Middle frontal gyrus (tissue), 1 donor: ENCODE measurements around the gene C1QTNF4.
A peak's percentile ranks its signal among the peaks of the same experiment; 100 is the strongest.
"Not testable (repeated sequence)": the region's sequence is repeated elsewhere in the genome, so short reads cannot be mapped to it uniquely, and the experiment has no call there.

Source experiments
- DNase-seq: peaks from one replicate; pipeline ENCODE4 v3.0.0-alpha.2; 2015; ENCODE audit warnings: low spot score; ENCODE audit errors: extremely low spot score

The C1QTNF4 gene

DNA sequence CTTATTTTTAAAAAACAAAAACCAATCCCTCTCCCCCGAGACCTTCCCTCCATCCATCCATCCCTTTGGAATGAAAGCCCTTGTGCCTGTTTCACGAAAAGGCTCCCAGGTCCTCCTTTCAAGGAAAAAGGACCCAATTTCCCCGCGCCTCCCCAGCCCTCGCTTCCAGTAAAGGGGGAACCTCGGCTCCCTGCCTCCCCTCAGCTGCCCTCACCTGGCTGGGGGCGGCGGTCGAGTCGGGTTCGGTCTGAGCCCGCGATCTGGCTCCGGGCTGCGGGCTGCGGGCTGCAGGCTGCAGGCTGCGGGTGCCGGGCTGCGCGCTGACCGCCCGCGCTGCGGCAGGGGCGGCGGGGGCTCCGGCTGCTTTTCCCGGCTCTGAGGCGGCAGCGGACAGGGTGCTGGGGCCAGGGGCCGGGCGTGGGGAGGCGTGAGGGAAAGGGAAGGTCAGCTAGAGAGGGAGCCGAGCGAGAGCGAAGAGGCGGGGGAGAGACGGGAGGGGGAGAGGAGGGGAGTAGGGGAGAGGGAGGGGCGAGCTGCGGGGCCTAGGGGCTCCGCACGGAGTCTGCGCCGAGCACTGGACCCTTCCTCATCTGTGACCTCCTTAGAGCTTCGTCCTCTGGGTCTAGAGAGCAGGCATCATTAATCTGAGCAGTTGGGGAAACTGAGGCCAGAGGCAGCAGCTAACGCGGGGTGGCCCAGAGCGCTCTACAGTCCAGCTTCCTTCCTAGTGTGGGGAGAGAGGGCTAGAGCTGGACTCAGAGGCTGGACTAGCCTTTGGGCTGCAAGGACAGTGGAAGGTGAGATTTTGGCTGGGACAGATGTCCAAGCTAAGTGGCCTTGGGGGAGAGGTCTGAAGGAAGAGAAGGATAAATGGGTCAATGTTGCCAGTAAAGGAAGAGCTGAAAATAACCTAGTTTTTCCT, at the start of gene C1QTNF4:
Gene C1QTNF4 (minus strand): TSS at position 478 of the 922 bp plus-strand sequence. CDS start 3,601 bp downstream, outside the sequence.
- no peak for DNase-seq

DNA sequence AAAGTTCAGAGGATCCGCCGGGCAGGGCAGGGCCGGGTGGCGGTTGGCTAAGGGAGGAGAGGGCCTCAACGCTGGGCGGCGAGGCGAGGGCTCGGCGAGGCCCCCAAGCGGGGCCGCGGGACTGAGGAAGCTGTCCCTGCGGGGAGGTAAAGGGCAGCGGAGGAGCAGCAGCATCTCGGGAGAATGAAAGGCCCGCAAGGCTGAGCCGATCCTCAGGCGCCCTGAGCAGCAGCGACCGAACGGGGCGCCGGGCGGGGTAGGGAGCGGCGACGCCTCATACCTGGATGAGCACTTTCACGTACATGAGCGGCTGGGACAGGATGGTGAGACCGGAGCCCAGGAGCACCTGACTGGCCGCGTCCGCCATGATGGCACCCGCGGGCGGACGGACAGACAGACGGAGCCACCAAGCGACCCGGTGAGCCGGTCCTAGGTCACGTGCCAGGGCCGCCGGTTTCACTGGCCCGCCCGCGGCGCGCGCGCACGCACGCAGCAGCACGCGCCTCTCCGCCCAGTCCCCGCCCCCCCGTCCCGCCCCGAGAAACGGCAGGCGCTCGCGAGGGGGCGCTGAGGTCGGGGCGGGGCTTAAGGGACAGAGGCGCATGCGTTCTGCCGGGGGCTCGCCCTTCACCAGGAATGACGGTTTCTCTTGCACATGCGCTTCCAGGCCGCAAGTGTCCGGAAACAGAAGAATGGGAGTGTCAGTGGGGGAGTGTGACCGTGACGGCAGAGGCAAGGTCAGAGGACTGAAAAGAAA, 48.1 kb upstream of the C1QTNF4 start, which contains the start of gene MTCH2:
Gene MTCH2 (minus strand): TSS at position 461 of the 757 bp plus-strand sequence. CDS start 94 bp downstream, at position 367.
- DNase-seq, result peak; percentile 95

DNA sequence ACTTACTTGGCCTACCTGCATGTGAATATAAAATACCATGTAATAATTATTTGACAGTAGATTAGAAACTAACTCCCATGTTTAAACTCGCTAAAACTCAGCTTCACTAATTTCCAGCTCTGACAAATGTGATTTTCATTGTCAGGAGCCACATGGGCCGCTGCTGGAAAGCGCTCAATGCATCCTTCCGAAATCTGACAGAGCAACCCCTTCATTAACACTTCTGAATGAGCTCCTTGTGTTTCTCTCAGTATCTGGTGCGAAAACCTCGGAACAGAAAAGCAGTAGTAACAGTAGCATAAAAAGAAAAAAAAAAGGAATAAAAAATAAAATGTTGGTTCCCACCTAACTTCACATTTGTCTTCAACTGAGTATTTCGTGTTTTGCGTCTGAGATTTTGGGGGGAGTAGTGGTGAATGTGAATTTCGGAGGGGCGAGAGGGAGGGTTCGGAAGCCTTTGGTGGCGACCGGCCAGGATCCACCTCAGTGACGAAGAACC, 47.4 kb upstream of the C1QTNF4 start:
- DNase-seq, result no peak

DNA sequence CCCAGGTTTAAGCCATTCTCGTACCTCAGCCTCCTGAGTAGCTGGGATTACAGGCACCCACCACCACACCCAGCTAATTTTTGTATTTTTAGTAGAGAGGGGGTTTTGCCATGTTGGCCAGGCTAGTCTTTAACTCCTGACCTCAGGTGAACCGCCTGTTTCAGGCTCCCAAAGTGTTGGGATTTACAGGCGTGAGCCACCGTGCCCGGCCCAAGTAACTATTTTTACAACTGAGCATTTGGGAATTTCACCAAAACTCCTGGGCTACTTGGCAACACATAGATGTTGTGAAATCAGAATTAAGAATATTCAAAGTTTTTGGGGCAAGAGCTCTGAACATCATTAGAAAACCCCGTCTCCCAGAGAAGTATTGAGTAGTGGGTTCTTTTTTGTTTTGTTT, 46.3 kb upstream of the C1QTNF4 start:
- not testable (repeated sequence) for DNase-seq

DNA sequence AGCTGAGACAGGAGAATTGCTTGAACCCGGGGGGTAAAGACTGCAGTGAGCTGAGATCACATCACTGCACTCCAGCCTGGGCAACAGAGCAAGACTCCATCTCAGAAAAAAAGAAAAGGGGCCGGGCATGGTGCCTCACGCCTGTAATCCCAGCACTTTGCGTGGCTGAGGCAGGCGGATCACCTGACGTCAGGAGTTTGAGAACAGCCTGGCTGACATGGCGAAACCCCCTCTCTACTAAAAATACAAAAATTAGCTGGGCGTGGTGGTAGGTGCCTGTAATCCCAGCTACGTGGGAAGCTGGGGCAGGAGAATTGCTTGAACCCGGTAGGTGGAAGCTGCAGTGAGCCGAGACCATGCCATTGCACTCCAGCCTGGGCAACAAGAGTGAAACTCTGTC, 42.1 kb upstream of the C1QTNF4 start:
- DNase-seq, result not testable (repeated sequence)

DNA sequence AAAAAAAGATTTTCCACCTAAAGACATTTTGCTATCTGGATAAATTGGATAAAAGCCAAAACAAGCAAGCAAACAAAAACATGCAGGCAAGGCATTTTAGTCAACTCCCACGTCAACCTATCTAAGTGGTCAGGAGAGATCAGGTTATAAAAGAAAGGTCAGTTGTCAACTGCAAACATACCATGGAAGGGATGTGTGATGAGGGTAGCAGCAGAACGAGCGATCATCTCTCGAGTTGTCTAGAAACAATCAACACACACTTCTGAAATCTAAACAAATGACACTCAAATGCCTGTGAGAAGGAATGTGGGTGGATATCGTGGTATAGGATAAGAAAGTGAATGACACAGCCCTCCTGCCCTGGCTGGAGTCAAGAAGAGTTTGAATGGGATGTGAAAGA, 37.3 kb upstream of the C1QTNF4 start:
- no peak for DNase-seq

DNA sequence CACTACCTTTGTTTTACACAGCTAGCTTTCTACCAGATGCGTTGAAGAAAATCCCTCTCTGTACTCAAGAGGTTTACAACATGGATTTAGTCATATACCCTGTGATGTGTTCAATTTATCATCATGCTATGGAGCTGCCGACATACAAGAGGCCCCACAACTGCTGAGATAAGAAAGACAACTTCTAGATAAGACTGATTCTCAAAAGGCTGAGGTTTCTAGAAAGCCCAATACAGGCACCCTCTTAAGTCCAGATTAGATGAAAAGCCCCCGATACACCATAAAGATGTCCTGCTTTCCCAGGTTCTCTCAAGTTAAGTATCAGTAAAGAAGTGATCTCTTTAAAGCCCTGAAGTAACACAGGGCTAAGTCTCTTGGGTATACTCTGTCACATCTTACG, 33.8 kb upstream of the C1QTNF4 start:
- DNase-seq, result no peak

DNA sequence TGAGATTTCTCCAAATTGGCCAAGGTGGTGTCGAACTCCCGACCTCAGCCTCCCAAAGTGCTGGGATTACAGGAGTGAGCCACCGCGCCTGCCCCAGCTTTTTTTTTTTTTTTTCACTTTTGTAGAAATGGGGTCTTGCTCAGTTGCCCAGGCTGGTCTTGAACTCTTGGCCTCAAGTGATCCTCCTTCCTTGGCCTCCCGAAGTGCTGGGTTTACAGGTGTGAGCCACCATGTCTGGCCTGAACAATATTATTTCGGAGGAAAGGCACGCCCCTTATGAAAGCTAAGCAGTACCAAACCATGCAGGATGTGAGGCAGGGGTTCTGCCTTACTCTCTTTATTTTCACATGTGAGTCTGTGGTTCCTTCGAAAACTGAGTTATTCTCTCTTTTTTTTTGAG, 32.0 kb upstream of the C1QTNF4 start:
- DNase-seq, result no peak

DNA sequence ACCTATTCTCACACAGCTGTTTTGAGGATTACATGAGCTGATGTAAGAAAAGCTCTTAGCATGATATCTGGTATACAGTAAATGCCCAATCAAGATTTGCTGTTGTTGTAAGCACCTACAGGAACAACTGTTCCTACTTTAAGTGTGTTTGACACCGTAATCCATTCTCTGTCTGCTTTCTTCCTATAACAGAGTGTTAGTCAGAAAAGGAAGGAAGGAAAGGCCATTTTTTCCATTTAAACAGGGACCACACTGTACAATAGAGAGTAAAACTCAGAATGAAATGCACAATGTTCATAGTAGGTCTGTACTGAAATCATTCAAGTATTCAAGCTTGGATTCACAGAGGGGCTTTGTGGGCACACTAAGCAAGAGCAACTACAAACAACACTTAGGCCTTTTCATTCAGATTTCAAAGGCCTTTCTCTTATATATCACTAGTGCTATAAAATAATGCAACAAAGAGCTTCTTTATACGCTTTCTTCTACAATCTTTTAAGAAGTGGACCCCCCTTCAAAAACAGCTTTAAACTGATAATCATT, 26.7 kb upstream of the C1QTNF4 start:
- no peak for DNase-seq

DNA sequence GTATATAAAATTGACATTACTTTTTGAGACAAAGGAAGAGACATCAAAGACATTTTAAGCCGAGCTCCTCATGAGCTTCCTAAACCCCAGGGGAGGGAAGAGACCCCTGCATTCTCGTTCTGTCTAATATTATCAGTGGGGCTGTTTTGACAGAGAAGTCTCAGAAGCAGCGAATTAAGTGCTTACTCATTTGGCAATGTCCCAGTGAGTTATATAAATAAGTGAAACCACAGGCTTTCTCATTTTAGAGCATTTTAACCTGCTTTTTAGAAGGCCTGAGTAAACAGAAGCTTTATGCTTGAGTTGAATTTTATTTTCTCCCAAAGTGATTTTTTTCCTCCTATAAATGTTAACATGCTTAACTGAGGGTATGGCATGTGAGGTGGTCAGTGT, 23.2 kb upstream of the C1QTNF4 start:
- no peak for DNase-seq

DNA sequence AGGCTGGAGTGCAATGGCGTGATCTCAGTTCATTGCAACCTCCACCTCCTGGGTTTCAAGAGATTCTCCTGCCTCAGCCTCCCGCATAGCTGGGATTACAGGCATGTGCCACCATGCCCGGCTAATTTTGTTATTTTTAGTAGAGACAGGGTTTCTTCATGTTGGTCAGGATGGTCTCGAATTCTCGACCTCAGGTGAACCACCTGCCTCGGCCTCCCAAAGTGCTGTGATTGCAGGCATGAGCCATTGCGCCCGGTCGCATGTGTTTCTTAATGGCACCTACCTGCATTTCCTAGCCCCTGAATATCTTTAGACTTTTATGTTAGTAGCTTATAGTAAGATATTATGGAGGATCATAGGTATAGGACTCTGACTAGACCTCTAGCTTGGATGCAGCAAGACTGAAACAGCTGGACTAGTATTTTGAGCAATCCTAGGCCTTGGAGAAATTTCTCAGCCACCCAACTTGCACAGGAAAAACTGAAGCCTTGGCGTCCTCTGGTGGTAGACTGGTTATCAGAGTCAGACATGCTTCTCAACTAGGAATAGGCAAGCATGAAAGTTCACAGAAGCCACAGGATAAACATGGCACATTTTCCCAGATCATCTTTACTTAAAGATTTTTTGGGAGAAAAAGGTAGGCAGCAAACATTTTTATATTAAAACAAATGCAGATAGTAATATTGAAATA, 22.7 kb upstream of the C1QTNF4 start:
- no peak for DNase-seq

DNA sequence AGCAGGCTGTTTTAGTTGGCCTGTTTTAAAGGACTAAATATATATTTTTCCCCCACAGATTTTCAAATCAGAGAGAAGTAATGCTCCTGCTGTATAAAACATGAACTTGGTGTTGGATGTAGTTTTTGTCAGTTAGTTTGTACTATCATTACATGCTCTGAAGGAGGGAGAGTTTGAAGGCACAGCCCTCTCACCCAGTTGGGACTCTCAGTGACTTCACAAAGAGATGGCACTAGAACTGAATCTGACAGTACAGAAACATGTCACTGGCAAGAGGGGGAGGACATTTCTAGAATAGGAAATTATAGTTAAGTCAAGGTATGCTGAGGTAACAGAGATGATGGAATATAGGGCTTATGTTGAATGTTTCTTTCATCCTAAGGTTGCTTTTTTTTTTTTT, 21.0 kb upstream of the C1QTNF4 start:
- no peak for DNase-seq

DNA sequence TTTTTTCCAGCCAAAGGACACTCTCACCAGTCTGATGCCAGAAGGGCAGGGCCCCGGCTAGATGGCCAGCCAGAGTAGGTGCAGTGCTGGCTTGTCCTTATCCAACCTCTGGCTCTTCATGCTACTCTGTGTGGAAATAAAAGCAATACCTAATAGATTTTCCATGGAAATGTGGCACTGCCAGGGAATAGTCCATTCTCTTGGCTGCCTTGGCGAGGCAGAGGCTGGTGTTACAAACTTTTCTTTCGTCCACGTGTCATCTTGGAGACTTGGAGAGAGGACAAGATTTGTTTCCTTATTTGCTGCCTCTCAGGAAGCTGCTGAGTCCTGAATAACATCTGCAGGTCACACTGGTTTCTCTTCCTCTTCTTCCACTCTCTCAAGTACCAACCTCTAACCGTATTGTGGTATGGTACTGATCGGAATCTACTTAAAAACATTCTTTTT, 17.2 kb upstream of the C1QTNF4 start:
- no peak for DNase-seq

DNA sequence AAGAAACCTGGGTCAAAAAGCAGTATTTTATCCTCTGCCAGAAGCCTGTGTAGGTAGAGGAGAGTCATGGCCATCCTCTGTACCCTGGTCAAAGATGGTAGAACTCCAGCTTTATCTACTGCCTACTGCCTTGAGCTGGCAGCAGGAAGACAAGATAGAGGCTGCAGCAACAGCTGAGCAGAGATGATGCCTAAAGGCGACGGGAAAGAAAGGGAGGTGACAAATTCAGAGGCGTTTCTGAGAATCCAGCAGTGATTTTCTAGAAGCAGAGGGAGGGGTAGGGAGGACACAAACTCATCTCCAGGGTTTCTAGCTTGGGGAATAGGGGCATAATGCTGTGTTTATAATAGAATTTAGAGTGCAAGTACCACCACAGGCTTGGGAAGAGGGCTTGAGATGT, 15.5 kb upstream of the C1QTNF4 start:
- no peak for DNase-seq

DNA sequence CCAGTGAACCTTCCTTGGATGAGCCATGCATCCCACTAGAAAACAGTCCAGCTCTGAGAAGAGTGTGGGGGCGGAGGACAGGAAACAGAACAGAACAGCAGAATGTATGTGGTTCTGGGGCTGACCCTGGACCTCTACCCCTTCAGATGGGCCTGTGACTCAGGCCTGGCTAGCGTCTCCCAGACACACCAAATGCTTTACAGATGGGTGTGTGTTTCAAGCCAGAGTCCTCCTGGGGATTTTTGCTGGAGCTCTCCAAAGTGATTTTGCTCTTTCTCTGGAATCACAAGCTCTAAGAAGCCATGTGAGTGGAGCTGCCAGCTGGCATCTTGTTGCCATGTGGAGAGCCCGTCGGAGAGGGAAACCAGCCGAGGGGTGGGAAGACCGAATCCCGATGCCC, 13.2 kb upstream of the C1QTNF4 start:
- DNase-seq, result no peak

DNA sequence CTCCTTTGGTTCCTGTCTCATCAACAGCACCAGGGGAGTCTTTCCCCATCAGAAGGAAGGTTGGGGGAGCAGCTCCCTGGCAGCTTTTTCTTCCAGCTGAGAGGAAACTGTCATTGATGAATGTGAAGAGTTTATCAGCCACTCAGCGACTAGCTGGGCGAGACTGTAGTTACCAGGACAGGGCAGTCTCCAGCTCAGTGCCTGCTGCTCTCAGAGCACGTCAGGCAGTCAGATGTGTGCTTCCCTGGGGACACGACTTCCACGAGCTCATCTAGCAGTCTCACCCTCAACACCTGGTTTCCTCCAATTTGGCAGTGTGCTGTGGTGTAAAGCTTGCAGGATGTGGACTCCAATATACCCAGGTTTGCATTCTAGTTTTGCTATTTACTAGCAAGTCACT, 12.5 kb upstream of the C1QTNF4 start:
- no peak for DNase-seq

DNA sequence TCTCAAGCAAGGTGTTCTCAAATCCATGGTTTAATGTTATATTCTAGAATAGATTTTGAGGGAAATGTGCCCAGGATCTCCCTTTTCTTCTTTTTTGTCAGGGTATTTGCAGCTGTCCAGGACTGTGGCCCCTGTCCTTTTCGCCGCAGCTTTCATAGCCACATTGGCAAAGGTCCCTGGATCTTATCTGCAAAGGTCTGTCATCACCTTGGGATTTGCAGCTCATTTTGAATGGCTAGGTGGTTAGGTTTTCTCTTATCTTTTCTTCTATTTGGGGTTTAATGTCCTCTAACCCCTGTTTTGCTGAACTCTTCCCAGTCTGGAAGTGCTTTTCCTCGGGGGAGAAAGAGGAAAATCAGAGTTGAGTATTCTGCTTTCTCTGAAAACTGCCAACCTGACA, 11.7 kb upstream of the C1QTNF4 start:
- DNase-seq, result no peak

DNA sequence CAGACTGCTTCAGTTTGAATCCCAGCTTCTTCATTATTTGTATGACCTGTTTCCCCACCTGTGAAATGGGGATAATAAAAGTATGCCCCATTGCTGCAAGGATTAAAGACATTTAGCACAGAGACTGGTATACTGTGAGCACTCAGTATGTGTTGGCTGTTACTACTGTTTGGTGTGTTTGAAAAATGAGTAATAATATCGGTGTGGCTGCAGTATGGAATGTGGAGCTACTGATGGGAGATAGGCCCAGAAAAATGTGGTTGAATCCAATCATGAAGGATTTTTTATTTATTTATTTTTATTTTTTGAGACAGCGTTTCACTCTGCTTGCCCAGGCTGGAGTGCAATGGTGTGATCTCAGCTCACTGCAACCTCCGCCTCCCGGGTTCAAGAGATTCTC, 9.1 kb upstream of the C1QTNF4 start:
- DNase-seq, result no peak

DNA sequence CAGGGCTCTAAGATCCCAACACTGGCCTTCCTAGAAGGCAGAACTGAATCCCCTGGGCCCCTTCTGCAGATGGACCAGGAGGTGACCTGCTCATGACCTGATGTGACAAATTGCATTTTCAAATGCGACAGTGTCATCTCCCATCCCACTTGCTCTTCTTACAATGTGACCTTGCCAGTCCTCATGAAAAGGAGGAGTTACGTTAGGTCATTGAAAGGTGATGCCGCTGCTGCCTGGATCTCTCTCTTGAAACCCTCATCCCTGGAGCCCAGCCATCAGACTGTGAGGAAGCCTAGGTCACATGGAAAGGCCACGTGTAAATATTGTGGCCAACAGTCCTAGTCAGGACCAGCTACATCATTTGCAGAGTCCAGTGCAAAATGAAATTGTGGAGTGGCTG, 5.7 kb upstream of the C1QTNF4 start:
- DNase-seq, result no peak

DNA sequence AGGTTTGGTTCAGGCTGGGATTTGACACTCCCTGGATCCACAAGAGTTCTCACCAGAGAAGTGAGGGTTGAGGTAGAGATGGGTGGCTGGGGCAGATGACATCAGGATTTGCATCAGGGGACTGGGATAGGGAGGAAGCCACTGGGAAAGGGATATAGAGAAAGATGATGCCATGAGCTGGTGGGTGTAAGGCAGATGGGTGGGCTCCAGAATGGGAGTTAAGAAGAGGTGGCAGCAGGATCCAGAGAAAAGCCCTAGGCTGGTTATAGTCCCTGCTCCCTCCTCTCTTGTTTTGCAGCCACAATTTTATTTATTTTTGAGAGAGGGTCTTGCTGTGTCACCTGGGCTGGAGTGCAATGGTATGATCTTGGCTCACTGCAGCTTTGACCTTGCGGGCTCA, 1.8 kb upstream of the C1QTNF4 start:
- DNase-seq, result no peak

DNA sequence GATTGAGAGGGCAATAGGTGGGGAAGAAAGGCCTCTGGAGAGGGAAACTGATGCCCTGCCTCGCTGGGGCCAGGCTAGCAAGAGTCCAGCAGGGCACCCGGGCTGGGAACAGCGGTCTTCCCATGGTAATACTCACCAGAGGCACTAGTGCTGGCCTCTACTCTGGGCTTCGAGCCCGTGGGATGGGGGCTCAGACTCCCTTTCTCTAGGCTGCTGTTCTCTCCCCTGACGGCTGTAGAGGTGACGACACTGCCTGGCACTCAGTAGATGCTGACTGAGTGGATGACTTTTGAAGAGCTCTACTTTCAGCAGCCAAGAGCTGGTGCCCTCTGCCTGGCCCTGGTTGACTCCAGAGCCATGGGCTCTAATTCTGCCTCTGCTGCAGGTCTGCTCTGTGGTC, 818 bp upstream of the C1QTNF4 start:
- no peak for DNase-seq
